GM04503 (cell line): ENCODE data around the gene NDUFB8.
A peak's percentile ranks its signal among the peaks of the same experiment; 100 is the strongest.

Experiments
- DNase-seq: peaks from one replicate; pipeline ENCODE4 v3.0.0-alpha.2; 2012; ENCODE audit warnings: low read depth

NDUFB8 gene

GRCh38 chr10:100506596-100507356 lies 22.9 kb downstream of the NDUFB8 start:
- peak; percentile 61 for DNase-seq

- DNase-seq: no peak
Observed at GRCh38 chr10:100505164-100505563, 24.5 kb downstream of the NDUFB8 start.

GRCh38 chr10:100504096-100504495 lies 25.6 kb downstream of the NDUFB8 start:
- DNase-seq: no peak

DNA sequence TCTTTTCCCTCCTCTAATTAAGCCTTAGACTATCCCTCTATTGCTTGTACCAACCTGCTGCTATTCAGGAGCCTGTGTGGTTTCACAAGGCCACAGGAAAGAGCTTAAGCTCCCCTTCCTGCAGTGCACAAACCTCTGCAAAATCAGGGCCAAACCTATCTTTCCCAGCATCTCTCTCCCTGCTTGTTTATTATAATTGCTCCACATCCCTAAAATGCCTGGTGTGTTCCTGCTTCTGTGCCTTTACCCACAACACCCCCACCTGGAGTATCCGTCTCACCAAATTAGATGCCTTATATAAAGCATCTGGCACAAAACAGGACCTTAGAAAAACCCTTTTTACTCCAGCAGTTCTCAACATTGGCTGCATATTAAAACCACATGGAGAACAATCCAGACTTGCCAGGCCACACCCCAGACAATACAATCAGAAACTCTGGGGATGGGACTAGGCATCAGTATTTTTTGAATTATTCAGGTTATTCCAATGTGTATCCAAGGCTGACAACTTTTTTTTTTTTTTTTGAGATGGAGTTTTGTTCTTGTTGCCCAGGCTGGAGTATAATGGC lies 26.7 kb downstream of the NDUFB8 start:
- DNase-seq: no peak

- no peak for DNase-seq
Observed at GRCh38 chr10:100501423-100501822, 28.2 kb downstream of the NDUFB8 start.

DNA sequence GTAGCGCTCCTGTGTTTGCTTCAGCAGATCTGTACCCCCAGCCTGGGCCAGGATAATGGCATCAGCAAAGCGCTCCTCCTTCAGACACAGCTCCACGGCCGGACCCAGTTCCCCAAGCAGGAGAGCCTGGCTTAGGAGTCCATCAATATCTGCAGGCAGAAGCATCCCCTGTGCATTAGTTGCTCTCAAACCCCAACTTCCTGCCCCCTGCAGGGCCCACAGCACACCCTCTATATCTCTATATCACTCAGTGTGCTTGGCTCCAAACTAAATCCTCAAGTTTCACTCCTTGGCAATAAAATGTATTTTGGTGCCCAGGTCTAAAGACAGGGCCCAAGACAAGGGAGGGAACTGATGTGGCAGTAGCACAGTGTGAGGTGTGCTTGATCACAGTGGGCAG lies 31.6 kb downstream of the NDUFB8 start:
- no peak for DNase-seq

GRCh38 chr10:100496567-100496966 lies 33.1 kb downstream of the NDUFB8 start:
- DNase-seq: no peak

- no peak for DNase-seq
Observed at GRCh38 chr10:100490531-100490930, 39.1 kb downstream of the NDUFB8 start.

GRCh38 chr10:100489396-100489795 lies 40.3 kb downstream of the NDUFB8 start:
- no peak for DNase-seq

- DNase-seq: no peak
Observed at GRCh38 chr10:100487529-100487928, 42.1 kb downstream of the NDUFB8 start.

DNA sequence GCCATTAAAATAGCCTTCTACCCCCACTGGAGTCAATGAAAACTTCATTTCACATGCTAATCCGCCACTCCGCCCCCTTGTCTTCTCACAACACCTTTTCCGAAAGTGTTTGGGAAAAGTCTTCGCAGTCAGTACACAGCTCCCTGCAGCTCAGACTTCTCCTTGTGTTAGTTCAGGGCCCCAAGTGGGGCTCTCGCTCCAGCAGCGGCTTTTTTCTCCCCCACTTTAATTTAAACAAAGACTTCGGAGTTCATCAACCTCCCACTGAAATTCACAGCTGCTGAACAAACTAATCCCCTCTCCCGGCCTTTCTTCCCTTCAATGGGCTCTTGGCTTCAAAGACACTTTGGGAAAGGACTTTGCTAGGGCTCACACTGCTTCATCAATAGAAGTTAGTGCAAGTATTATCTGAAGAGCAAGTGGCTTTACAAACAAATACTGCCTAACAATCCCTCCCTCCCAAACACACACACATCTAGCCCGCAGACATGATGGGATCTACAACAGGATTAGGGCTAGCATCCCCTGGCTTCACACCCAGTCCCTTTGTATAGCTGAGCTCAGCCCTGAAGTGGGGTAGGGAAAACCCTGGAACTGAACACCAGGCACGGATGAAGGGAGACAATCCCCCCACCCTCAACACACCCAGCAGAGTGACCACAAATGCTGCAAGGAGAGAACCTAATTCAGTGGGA lies 43.7 kb downstream of the NDUFB8 start:
- no peak for DNase-seq

DNA sequence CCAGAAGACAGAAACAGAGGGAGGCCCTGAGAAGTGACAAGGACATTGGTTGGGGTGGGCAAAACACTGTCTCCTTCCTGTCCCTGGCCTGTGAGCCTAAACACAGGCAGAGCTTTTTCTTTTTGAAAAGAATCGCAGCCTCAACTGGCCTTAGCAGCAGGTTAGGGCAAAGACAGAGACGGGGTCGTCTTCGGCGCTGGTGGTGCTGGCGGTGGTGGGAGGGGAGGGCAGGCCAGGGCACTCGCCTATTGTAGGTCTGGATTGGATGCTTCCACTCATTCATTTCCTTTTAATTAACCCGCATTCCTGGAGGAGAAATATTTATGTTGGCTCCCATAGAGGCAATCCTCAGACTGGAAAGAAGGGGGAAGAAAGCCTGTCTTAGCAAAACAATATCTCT lies 44.3 kb downstream of the NDUFB8 start:
- DNase-seq: no peak

GRCh38 chr10:100483876-100484666 lies 45.6 kb downstream of the NDUFB8 start:
- DNase-seq: no peak

- DNase-seq: no peak
Observed at GRCh38 chr10:100482834-100483185, 46.9 kb downstream of the NDUFB8 start.

- DNase-seq: no peak
Observed at GRCh38 chr10:100482181-100482833, 47.4 kb downstream of the NDUFB8 start.

- no peak for DNase-seq
Observed at GRCh38 chr10:100481462-100482081, 48.1 kb downstream of the NDUFB8 start.

- no peak for DNase-seq
Observed at GRCh38 chr10:100480002-100480401, 49.7 kb downstream of the NDUFB8 start.

DNA sequence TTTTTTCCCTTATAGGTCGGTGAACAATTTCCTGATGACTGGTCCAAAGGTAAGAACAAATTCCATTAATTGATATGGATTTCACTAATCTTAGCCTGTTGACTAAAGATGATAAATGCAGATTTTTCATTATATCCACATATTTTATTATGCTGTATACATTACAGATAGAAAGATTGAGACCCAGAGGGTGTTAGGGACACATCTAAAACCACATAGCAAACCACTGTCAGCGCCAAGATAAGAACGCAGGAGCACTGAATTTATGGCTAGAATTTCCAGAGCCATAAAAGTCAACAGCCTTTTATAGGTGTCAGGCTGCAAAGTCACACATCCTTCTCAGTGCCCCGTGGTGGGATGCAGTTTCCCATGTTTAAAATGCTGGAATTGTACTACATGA lies 50.6 kb downstream of the NDUFB8 start:
- no peak for DNase-seq

- DNase-seq: no peak
Observed at GRCh38 chr10:100477970-100478369, 51.7 kb downstream of the NDUFB8 start.
